HuH-7.5 (cell line): ENCODE results near the gene PRSS57.

Experiments used
- DNase-seq: peaks from one replicate; pipeline ENCODE4 v3.0.0; 2011; ENCODE audit warnings: low spot score

PRSS57 gene

DNA sequence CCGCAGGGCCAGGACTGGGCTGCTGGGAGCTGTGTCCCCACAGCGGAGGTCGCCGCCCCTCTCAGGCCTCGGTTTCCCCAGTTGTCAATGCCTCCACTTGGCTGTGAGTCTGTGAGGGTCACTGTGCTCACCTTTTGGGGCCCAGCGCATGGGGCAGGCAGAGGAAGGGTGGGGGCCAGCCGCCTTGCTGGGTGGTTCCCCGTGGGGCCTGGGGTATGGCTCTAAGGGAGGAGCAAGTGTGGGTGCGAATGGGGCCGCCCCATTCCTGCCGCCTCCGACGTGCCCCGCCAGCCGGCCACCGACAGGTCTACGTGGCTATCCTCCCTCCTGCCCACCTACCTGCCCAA lies 56.4 kb downstream of the PRSS57 start:
- no peak for DNase-seq
